ENCODE measurements around the gene FAM47A. TPM values are rescaled to one million over a fixed set of nuclear protein-coding genes. Genes with fewer than 3 reads are reported as not detected.

The FAM47A gene
- total RNA-seq, 3 donors from 2014 or later: not detected

DNA sequence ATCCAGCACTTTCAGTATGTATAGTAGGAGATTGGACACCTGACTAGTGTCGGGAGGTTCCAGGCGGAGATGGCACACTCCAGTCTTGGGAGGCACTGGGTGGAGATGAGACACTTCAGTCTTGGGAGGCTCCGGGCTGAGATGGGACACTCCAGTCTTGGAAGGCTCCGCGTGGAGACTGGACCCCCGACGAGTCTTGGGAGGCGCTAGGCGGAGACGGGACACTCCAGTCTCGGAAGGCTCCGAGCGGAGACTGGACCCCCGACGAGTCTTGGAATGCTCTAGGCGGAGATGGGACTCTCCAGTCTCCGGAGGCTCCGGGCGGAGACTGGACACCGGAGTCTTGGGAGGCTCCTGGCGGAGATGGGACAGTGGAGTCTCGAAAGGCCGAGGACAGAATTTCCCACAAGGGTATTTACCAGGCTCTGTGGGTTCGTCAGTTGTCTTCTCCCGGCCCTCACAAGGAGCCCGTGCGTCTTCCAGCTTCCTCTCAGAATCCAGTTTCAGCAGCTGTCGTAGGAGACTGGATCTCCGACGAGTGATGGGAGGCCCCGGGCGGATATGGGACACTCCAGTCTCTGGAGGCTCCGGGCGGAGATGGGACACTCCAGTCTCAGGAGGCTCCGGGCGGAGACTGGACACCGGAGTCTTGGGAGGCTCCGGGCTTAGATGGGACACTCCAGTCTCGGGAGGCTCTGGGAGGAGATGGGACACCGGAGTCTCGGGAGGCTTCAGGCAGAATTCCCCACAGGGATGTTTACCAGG, 952 bp downstream of the FAM47A start:
- no peak overlapping the region for H3K4me3 ChIP-seq
- DNase-seq (no peak), ATAC-seq (no peak)
- peaks cover 10% of the 10 kb centered on the region for H3K9me3 ChIP-seq
- TF ChIP-seq, protein P1, sequence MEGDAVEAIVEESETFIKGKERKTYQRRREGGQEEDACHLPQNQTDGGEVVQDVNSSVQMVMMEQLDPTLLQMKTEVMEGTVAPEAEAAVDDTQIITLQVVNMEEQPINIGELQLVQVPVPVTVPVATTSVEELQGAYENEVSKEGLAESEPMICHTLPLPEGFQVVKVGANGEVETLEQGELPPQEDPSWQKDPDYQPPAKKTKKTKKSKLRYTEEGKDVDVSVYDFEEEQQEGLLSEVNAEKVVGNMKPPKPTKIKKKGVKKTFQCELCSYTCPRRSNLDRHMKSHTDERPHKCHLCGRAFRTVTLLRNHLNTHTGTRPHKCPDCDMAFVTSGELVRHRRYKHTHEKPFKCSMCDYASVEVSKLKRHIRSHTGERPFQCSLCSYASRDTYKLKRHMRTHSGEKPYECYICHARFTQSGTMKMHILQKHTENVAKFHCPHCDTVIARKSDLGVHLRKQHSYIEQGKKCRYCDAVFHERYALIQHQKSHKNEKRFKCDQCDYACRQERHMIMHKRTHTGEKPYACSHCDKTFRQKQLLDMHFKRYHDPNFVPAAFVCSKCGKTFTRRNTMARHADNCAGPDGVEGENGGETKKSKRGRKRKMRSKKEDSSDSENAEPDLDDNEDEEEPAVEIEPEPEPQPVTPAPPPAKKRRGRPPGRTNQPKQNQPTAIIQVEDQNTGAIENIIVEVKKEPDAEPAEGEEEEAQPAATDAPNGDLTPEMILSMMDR (IDR thresholded peaks at IDR 0.05): no peak
- intact Hi-C loops (cut with DNase I, micrococcal nuclease): no loop called here
- no peaks in the 10 kb centered on the region for H3K4me1 ChIP-seq (ENCODE audit: low read depth)
- H3K36me3 ChIP-seq (ENCODE audit: low read depth): no peaks in the 10 kb centered on the region

DNA sequence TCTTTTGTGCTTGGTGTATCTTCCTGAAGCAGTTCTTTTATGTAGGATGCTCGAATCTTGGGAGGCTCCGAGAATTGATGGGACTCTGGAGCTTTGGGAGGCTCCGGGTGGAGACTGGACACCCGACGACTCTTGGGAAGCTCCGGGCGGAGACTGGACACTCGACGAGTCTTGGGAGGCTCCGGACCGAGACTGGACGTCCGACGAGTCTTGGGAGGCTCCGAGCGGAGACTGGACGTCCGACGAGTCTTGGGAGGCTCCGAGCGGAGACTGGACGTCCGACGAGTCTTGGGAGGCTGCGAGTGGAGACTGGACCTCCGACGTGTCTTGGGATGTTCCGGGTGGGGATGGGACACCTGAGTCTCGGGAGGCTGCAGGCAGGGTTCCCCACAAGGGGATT, 1.6 kb downstream of the FAM47A start:
- H3K4me3 ChIP-seq: no peak overlapping the region
- peaks cover 10% of the 10 kb centered on the region for H3K9me3 ChIP-seq
- ATAC-seq: no peak
- no peaks in the 10 kb centered on the region for H3K36me3 ChIP-seq (ENCODE audit: low read depth)
- no peaks in the 10 kb centered on the region for H3K4me1 ChIP-seq (ENCODE audit: low read depth)
- DNase-seq: no peak
- TF ChIP-seq, protein P1 (IDR thresholded peaks at IDR 0.05): no peak
- intact Hi-C loops (cut with DNase I, micrococcal nuclease): no loop called here

DNA sequence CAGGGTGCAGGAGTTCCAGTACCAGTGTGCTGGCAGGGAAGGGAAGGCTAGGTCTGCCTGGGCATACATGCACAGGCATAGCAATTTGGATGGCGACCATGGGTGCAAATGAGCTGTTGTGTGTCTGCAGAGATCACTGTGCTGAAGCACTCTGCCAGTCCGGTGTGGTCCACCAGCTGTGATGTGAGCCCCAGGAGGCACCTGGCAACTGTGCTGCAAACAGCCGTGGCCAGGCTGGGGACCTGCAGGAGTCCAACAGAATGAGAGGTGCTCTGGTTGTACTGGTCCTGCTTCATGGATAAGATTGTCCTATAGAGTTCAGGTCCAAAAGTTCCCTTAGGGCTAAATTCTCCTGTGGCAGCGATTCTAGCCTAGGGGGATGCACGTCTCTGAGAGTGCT, 6.1 kb downstream of the FAM47A start:
- Histone ChIP-seq H3K4me1 (ENCODE audit: low read depth) (no peaks in the 10 kb centered on the region), H3K36me3 (ENCODE audit: low read depth) (no peaks in the 10 kb centered on the region), H3K4me3 (no peak overlapping the region), H3K9me3 (peaks cover 8% of the 10 kb centered on the region)
- TF ChIP-seq, protein P1 (IDR thresholded peaks at IDR 0.05): no peak
- ATAC-seq (no peak), DNase-seq (no peak)
- intact Hi-C loops (cut with DNase I, micrococcal nuclease): no loop called here

DNA sequence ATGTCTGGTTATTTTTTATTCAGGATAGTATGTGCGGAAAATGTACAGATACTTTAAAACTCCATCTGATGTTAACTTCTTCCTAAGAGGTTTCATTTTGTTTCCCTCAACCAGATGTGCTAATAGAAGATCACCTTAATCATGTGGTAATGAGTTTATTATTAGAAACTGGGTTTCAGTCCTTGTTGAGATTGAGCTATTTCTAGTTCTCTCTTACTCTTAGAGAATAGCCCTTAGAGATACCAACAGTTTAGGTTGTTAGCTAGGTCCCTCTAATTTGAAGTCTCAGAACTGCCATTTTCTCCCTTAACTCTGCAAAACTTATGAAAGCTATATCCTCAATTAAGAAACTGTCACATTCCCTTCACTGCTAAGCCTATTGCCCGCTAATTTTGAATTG, 13.0 kb downstream of the FAM47A start:
- TF ChIP-seq, protein P1 (IDR thresholded peaks at IDR 0.05): no peak
- Histone ChIP-seq H3K4me1 (ENCODE audit: low read depth) (no peaks in the 10 kb centered on the region), H3K36me3 (ENCODE audit: low read depth) (no peaks in the 10 kb centered on the region), H3K4me3 (no peak overlapping the region), H3K9me3 (no peaks in the 10 kb centered on the region)
- intact Hi-C loops (cut with DNase I, micrococcal nuclease): no loop called here
- ATAC-seq (no peak), DNase-seq (no peak)

DNA sequence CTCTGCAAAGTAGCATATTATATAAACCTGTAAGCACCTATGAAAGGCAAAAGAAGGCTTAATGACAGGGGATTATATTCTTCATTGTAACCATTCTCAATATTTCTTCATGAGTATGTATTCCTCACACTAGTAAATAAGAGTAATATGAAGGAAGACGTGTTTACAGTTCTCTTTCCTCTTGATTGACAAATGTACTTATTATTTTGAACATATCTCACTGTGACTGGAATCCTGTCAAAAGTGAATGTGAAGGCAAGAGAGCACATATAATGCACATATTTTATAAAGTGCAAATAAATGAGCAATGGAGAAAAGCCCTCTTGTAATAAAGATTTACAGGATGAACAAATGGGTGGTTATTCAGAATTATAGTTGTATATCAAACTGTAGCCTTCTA, 19.7 kb downstream of the FAM47A start:
- intact Hi-C loops (cut with DNase I, micrococcal nuclease): no loop called here
- no peak for DNase-seq

More for the DNA sequence above, 19.7 kb downstream of the FAM47A start:
- Histone ChIP-seq H3K36me3 (ENCODE audit: low read depth) (no peaks in the 10 kb centered on the region), H3K4me3 (no peak overlapping the region), H3K9me3 (no peaks in the 10 kb centered on the region), H3K4me1 (ENCODE audit: low read depth) (no peaks in the 10 kb centered on the region)
- no peak for ATAC-seq
- TF ChIP-seq, protein P1 (IDR thresholded peaks at IDR 0.05): no peak
